G401.6 (cell line): ENCODE data around the gene FAM217B.

Experiments used
- FAIRE-seq: peaks from 2 replicates; lab custom pipeline; 2012; peaks lifted over from hg19 to GRCh38; lab: Jason Lieb, UNC

Gene FAM217B

GRCh38 chr20:59976156-59976782 lies 36.1 kb downstream of the FAM217B start:
- no peak for FAIRE-seq

GRCh38 chr20:59977086-59977485 lies 36.9 kb downstream of the FAM217B start:
- no peak for FAIRE-seq

DNA sequence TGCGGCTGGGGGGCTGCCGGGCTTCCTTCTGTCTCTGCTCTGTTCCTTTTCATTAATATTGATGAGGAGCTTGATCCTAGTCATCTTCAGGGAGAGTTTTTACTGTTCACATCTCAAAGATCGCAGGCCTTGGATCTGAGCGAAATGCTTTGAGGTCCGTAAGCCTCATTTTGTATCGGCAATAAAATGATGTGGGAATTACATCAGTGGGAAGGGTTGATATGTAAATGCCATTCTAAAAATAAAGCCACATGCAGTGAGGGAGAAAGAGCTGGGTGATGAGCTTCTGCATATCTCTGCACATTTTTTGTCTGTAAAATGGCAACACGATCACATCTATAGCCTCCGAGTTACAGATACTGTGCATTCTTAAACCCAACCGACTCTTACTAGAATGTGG lies 42.9 kb downstream of the FAM217B start:
- FAIRE-seq = no peak

DNA sequence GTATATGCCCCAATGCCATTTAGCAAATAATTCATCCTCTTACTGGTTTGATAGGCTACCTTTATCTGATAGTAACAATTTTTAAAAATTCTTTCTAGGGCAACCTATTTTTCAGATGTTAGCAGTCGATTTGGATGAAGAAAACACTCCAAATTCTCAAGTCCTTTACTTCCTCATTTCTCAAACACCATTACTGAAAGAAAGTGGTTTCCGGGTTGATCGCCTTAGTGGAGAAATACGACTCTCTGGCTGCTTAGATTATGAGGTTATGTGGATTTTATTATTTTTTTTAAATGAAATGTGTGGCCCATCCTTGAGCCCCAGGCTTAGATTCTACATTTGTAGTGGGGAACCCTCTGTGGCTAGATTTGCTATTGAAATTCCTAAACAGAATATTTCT lies 44.4 kb downstream of the FAM217B start:
- FAIRE-seq = no peak

GRCh38 chr20:59985164-59985563 lies 45.0 kb downstream of the FAM217B start:
- FAIRE-seq = no peak

GRCh38 chr20:59985864-59986263 lies 45.7 kb downstream of the FAM217B start:
- no peak for FAIRE-seq

DNA sequence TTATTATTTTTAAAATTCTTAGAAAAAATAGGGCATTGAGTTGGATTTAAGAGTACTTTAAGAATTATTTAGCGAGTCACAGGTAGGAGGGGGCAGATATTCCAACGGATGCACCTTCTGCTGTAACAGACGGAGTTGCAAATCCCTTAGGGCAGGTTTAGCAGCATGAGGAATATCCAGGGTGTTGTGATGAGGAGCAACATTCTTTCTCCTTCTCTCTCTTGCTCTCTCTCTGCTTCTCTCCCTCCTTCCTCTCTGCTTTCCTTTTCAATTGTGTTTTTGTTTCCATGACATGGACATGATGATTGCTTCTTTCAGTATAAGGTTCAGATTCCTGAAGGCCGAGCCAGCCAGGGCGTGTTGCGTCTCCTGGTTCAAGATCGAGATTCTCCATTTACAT lies 46.9 kb downstream of the FAM217B start:
- no peak for FAIRE-seq

GRCh38 chr20:59988141-59988540 lies 48.0 kb downstream of the FAM217B start:
- FAIRE-seq = no peak

GRCh38 chr20:59992526-59993084 lies 52.4 kb downstream of the FAM217B start:
- FAIRE-seq = no peak

- FAIRE-seq = no peak
Observed at GRCh38 chr20:59993736-59994430, 53.7 kb downstream of the FAM217B start.

- no peak for FAIRE-seq
Observed at GRCh38 chr20:59994697-59995122, 54.5 kb downstream of the FAM217B start.

DNA sequence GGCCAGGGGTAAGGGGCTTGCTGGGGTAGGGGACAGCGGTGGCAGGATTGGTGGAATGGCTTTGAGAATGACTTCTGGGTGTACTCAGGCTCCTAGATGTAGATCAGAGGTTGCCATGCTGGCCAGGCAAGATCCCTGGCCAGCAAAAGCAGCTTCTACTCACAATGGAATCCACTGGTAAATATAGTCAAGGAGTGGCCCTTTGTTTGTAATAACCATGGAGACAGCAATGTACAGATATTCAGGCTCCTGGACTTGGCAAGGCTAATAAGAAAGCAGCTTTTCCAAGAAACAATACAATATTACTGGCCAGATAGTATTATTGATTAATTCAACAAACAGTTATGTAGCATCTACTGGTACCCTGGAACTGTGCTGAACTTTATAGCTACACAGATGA lies 55.9 kb downstream of the FAM217B start:
- no peak for FAIRE-seq

GRCh38 chr20:59997896-59998295 lies 57.7 kb downstream of the FAM217B start:
- FAIRE-seq = no peak
